Measurements from ENCODE around the gene CIP2A.

Gene CIP2A

DNA sequence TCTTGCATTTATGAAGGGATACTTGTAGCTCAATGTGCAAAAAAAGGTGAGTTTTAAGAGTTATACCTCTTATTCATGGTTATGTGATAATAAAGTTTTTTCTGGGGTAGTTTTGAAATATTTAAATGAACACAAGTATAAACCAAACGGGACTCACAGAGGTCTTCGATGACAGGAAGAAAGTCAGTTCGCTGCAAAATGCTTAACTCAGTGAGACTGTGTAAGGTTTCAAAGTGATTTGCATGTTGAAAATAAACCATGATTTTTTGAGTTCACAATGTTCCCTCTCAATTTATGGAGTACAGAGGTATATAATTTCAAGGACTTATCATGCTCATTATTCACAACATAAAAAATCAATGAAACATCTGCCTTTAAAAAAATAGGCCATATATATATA is 42.5 kb downstream of the CIP2A start:
- Histone ChIP-seq H3K27me3 (no peaks in the 10 kb centered on the region), H3K9ac (no peak overlapping the region), H3K36me3 (peaks cover 38% of the 10 kb centered on the region), H3K4me1 (no peaks in the 10 kb centered on the region), H4K20me1 (no peaks in the 10 kb centered on the region), H3K4me3 (no peak overlapping the region), H3K4me2 (no peak overlapping the region), H3K27ac (no peak overlapping the region), H3K9me3 (no peaks in the 10 kb centered on the region)
- TF ChIP-seq Cebpa-rat (IDR thresholded peaks at IDR 0.05) = no peak

GRCh38 chr3:108546247-108546646 is 43.0 kb downstream of the CIP2A start:
- TF ChIP-seq Cebpa-rat (IDR thresholded peaks at IDR 0.05) = no peak
- Histone ChIP-seq H3K27ac (no peak overlapping the region), H3K4me1 (no peaks in the 10 kb centered on the region), H3K4me2 (no peak overlapping the region), H4K20me1 (no peaks in the 10 kb centered on the region), H3K9me3 (no peaks in the 10 kb centered on the region), H3K9ac (no peak overlapping the region), H3K36me3 (peaks cover 35% of the 10 kb centered on the region), H3K4me3 (no peak overlapping the region), H3K27me3 (no peaks in the 10 kb centered on the region)

- Histone ChIP-seq H3K9ac (no peak overlapping the region), H3K4me3 (no peak overlapping the region), H3K4me1 (no peaks in the 10 kb centered on the region), H4K20me1 (no peaks in the 10 kb centered on the region), H3K4me2 (no peak overlapping the region), H3K9me3 (no peaks in the 10 kb centered on the region), H3K27ac (no peak overlapping the region), H3K36me3 (peaks cover 8% of the 10 kb centered on the region), H3K27me3 (no peaks in the 10 kb centered on the region)
- no peak for TF ChIP-seq Cebpa-rat (IDR thresholded peaks at IDR 0.05)
These were observed 51.2 kb downstream of the CIP2A start for GRCh38 chr3:108538083-108538482.

DNA sequence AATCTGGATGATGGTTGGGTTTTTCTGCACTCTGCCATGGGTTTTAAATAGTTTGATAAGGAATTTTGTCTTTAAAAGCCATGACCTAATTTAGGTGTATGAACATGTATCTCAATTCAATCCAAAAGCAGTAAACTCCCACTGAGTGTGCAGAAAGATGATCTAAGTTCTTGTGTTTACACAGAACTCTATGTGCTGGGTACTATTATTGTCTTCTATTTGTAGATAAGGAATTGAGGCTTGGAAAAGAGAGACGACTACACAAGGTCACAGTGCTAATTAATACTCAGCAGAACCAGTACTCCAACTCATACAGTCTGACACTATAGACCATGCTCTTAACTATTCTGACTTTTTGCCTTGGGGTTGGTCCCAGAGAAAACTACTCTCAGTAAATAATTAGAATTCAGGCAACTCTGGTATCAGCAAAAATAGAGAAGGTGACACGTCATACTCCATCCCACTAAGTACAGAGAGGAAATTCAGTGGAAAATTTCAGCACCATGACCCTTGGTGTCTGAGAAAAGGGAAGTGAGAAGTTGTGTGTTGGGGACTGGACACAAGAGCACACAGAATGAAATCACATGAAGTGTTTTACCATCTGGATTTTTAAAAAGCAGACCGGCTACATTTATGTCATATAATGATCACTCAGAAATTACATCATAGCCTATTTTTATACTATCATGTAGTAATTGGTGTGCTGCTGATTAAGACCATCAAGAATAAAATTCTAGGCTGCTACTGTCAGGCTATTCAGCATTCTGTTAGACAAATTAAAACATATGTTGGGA is 60.6 kb downstream of the CIP2A start:
- H3K4me3 ChIP-seq = no peak overlapping the region
- H3K9me3 ChIP-seq = no peaks in the 10 kb centered on the region
- no peak overlapping the region for H3K4me2 ChIP-seq
- no peak for TF ChIP-seq Cebpa-rat (IDR thresholded peaks at IDR 0.05)
- no peak overlapping the region for H3K9ac ChIP-seq
- no peaks in the 10 kb centered on the region for H4K20me1 ChIP-seq
- H3K27me3 ChIP-seq = no peaks in the 10 kb centered on the region
- no peaks in the 10 kb centered on the region for H3K36me3 ChIP-seq
- no peak overlapping the region for H3K27ac ChIP-seq
- no peaks in the 10 kb centered on the region for H3K4me1 ChIP-seq

DNA sequence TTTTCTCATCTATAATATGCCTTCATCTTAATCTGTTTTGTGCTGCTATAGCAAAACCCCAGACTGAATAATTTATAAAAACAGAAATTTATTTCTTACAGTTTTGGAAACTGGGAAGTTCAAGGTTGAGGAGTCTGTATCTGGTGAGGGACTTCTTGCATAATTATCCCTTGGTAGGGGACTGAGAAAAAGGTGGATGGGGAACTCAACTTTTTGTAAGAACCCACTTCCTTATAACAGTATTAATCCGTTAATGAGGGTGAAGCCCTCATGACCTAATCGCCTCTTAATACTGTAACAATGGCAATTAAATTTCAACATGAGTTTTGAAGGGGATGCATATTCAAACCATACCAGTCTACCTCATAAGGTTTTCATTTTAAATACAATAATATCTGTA is 61.4 kb downstream of the CIP2A start:
- H3K27ac ChIP-seq = no peak overlapping the region
- H3K4me2 ChIP-seq = no peak overlapping the region
- H3K36me3 ChIP-seq = no peaks in the 10 kb centered on the region
- H3K4me1 ChIP-seq = no peaks in the 10 kb centered on the region
- no peaks in the 10 kb centered on the region for H3K27me3 ChIP-seq
- H3K4me3 ChIP-seq = no peak overlapping the region
- no peak overlapping the region for H3K9ac ChIP-seq
- H3K9me3 ChIP-seq = no peaks in the 10 kb centered on the region
- no peak for TF ChIP-seq Cebpa-rat (IDR thresholded peaks at IDR 0.05)
- H4K20me1 ChIP-seq = no peaks in the 10 kb centered on the region

DNA sequence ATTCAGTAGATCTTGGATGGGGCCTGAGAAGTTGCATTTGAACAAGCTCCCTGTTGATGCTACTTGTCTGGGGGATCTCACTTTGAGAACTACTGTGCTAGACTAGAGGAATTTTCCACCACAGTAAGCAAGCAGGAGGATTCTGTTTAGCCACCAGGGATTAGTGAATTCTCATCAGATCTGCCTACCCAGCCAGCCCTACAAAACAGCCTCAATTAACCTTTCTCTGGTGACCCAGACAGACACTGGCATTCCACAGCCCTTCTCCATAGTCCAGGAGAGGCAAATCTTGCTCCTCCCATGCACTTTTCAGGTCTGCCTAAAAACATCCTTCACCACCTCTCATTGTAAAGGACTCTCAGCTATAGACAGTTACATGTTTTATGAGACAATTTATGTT is 62.1 kb downstream of the CIP2A start:
- no peaks in the 10 kb centered on the region for H3K27me3 ChIP-seq
- H3K4me3 ChIP-seq = no peak overlapping the region
- H3K9ac ChIP-seq = no peak overlapping the region
- H3K36me3 ChIP-seq = no peaks in the 10 kb centered on the region
- TF ChIP-seq Cebpa-rat (IDR thresholded peaks at IDR 0.05) = no peak
- no peaks in the 10 kb centered on the region for H3K9me3 ChIP-seq
- H3K27ac ChIP-seq = no peak overlapping the region
- H3K4me1 ChIP-seq = no peaks in the 10 kb centered on the region
- no peak overlapping the region for H3K4me2 ChIP-seq
- no peaks in the 10 kb centered on the region for H4K20me1 ChIP-seq

DNA sequence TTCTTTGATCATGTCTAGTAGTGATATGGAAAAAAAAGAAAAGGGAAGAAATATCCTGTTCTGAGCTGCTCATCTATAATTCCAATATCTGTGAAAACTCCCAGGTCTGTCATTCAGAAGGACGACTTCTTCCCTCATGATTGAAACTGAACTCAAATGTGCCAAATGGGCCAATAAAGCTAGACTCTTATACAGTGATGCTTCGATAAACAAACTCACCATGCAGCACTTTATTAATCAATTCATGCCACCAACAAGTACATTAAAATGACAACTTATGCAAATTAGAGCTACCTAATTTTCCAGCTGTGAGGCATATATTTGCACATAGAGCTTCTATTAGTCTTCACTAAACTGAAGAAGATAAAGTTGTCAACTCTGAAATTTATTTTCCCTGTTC is 63.3 kb downstream of the CIP2A start:
- Histone ChIP-seq H3K4me3 (no peak overlapping the region), H3K9ac (no peak overlapping the region), H4K20me1 (no peaks in the 10 kb centered on the region), H3K4me1 (no peaks in the 10 kb centered on the region), H3K27ac (no peak overlapping the region), H3K36me3 (no peaks in the 10 kb centered on the region), H3K9me3 (no peaks in the 10 kb centered on the region), H3K27me3 (no peaks in the 10 kb centered on the region), H3K4me2 (no peak overlapping the region)
- TF ChIP-seq Cebpa-rat (IDR thresholded peaks at IDR 0.05) = no peak

DNA sequence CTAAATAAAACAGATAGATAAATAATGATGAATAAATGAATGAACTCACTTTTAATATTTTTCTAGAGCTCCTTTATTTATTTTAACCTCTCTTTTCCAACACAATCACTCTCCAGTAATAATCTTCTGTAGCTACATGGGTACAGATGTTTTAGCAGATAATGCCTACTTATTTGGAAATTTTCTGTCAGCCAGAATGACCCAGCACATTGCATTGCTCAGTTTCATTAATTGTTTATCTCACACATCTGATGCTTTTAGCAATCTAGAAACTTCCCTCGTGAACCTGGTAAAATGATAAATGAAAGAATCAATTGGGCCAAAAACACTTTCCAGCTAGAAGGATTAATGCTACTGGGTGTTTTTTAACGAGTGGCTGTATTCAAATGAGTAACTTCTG is 64.0 kb downstream of the CIP2A start:
- no peaks in the 10 kb centered on the region for H3K36me3 ChIP-seq
- H3K4me1 ChIP-seq = no peaks in the 10 kb centered on the region
- no peak overlapping the region for H3K9ac ChIP-seq
- H3K27ac ChIP-seq = no peak overlapping the region
- no peak overlapping the region for H3K4me2 ChIP-seq
- no peak overlapping the region for H3K4me3 ChIP-seq
- H3K9me3 ChIP-seq = no peaks in the 10 kb centered on the region
- no peaks in the 10 kb centered on the region for H3K27me3 ChIP-seq
- TF ChIP-seq Cebpa-rat (IDR thresholded peaks at IDR 0.05) = no peak
- no peaks in the 10 kb centered on the region for H4K20me1 ChIP-seq

DNA sequence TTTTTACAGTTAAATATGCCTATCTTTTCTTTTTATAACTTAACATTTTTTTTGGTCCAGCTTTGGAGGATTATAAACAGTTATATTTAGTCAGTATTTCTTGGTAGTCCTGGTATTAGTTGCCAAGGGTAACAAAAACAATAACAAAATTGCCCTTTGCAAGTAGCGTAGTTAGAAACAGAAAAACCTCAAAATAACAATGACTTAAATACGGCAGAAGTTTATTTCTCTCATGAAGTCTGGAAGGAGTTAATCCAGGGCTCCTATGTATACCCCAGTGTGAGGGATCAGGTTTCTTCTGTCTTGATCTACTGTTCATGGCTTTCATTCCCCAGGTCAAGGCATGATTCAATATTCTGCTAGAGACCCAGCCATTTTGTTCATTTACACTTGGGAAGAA is 64.7 kb downstream of the CIP2A start:
- Histone ChIP-seq H3K36me3 (no peaks in the 10 kb centered on the region), H3K4me1 (no peaks in the 10 kb centered on the region), H3K4me3 (no peak overlapping the region), H3K27me3 (no peaks in the 10 kb centered on the region), H3K9me3 (no peaks in the 10 kb centered on the region), H4K20me1 (no peaks in the 10 kb centered on the region), H3K9ac (no peak overlapping the region), H3K27ac (no peak overlapping the region), H3K4me2 (no peak overlapping the region)
- no peak for TF ChIP-seq Cebpa-rat (IDR thresholded peaks at IDR 0.05)

DNA sequence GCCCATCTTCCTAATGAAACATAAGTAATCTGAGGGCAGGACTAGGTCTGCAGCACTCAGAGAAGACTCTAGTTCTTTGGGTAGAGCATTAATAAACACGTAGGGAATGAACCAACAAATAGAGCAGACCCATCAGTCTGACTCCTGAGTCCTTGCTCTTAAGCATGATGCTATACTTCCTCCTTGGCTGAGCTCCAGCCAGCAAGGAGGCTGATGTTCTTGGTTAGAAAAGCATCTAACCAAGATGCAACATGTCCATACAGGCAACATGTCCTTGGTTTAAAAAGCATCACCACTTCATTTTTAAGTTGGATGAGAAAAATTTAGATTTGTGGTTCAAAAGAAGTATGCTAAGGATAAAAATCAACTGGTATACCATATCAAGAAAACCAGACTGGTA is 70.3 kb downstream of the CIP2A start:
- Histone ChIP-seq H4K20me1 (no peaks in the 10 kb centered on the region), H3K36me3 (no peaks in the 10 kb centered on the region), H3K4me3 (no peak overlapping the region), H3K27me3 (no peaks in the 10 kb centered on the region), H3K27ac (no peak overlapping the region), H3K9me3 (no peaks in the 10 kb centered on the region), H3K9ac (no peak overlapping the region), H3K4me2 (no peak overlapping the region), H3K4me1 (no peaks in the 10 kb centered on the region)
- TF ChIP-seq Cebpa-rat (IDR thresholded peaks at IDR 0.05) = no peak

DNA sequence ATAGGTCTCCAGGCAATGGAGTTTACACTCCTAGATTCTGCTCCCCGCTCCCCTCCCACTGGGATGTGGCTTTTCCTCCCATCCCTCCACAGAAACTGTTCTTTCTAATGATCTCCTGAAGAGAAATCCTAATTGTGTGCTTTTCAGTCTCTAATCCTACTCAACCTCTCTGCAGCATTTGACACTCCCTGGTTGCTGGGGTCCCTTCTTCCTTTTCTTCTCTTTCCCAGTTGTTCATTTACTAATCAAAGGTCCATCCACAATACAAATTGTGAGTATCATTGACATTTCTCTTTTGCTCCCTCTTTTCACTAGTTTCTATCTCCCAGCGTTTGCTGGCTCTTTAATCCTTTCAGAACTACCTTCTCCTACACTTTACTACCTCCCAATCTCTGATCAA is 72.4 kb downstream of the CIP2A start:
- Histone ChIP-seq H4K20me1 (no peaks in the 10 kb centered on the region), H3K4me2 (no peak overlapping the region), H3K9me3 (no peaks in the 10 kb centered on the region), H3K9ac (no peak overlapping the region), H3K4me3 (no peak overlapping the region), H3K4me1 (no peaks in the 10 kb centered on the region), H3K36me3 (no peaks in the 10 kb centered on the region), H3K27me3 (no peaks in the 10 kb centered on the region), H3K27ac (no peak overlapping the region)
- TF ChIP-seq Cebpa-rat (IDR thresholded peaks at IDR 0.05) = no peak
